RPMI8226 (cell line): Measurements from ENCODE around the gene FOXO1.
A peak's percentile ranks its signal among the peaks of the same experiment; 100 is the strongest.

Experiments
- DNase-seq: peaks from one replicate; pipeline ENCODE4 v3.0.0-alpha.2; 2015

FOXO1 gene

DNA sequence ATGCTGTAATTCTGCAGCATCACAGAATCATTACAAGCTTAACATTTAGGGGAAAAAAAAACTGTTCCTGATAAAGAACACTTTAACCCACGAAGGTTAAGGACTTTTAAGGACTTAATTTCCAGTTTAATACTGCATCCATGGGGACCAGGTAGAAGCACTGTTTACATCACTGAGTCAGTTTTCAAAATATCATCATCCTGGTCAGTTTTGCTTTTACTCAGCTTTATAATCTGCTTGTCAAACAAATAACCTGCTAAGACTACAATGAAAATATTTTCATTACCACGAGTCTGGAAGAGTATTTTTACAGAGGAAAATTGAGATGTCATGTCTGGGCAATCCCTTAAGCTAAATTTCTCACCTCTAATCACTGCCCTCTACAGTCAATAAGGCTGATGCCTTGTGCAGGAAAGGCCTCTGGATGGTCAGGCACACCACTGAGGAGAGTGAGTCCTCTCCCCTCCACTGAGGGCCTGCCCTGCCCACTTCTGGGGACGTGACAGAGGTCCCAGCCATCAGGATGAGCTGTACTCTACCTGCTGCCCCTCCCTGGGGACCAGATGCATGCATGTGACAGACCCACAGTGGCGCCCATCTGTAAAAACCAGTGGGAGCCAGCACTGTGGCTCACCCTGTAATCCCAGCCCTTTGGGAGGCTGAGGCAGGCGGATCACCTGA is 31.0 kb downstream of the FOXO1 start:
- DNase-seq = no peak

DNA sequence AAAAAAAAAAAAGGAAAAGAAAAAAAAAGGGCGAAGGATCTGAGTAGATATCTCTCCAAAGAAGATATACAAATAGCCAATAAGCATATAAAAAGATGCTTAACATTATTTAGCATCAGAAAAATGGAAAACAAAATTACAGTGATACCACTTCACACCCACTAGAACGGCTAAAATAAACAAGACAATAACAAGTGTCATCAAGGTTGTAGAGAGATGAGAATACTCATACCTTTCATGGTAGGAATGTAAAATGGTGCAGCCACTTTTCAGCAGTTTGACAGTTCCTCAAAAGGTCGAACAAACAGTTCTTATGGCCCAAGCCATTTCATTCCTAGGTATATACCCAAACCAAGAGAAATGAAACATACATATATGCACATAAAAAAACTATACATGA is 33.5 kb downstream of the FOXO1 start:
- no peak for DNase-seq

DNA sequence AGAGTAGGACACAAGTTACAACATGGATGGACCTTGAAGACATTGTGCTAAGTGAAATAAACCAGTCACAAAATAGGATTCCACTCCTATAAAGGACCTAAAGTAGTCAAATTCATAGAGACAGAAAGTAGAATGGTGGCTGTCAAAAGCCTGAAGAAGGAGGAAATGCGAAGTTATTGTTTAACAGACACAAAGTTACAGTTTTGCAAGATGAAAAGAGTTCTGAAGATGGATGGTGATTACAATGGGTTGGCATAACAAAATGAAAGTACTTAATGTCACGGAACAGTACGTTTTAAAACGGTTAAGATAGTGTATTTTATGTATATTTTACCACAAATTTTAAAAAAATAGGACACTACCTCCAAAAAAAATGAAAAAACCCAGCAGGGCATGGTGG is 34.8 kb downstream of the FOXO1 start:
- DNase-seq = no peak

DNA sequence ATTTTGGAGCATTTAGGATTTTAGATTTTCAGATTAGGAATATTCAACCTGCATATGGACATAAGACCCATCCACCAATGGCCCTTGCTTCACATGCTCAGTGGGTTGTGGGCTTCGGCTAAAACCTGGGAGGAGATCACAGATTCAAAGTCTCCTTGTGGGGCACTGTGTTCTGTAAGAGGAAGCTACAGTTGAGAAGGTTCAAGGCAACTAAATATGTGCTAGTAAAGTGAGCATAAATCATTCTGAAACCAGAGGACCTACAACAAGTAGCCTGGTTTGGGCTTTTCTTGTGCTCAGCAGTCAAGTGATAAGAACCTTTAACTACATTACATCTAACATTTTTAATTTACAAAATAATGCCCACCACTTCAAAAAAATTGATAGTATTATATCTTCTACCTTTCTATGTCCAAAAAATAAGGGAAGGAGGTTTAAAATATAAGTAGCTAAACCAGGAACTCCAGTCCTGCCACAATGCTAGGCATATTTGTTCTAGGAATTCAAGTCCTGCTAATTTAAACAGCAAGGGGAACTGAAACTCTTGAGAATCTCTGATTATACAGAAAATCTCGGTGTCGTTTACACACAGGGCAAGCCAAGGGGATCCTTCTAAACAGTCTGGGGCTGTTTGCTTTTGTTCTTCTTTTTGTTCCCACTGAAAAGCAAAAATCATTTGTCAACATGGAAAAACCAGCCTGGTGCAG is 36.6 kb downstream of the FOXO1 start:
- peak; percentile 63 for DNase-seq

DNA sequence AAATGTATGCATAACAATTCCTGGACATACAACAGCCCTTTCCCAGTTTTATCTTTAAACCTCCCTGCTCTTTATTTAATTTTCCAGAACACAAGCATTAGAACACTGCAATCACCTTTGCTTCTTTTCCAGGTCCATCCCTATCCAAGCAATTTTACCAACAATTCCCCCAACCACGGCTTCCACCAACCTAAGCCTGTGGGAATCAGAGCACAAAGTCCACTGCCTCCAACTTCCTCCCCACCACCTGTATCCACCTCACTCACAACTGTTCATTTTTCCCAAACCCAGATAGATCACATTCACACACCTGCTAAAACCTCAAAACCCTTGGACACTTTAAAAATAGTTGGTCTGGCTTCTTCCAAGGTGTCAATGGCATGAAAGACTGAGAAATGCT is 39.5 kb downstream of the FOXO1 start:
- no peak for DNase-seq

DNA sequence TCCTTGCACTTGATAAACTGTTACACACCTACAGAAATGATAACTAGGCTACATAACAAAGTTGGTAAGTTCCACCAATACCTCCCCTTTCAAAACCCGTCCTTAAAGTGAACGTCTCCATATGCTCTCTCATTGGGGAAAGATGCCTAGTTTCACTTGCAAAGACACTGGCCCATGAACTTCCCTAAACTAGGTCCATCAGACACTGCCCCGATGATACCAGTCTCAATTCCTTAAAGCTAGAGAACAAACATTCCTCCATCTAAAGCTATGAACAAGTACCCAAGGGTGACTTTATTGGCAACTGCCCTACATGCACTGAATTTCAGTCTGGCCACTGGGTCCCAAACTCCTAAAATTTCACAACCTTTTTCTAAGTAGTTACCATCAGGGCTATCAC is 39.9 kb downstream of the FOXO1 start:
- peak; percentile 22 for DNase-seq

DNA sequence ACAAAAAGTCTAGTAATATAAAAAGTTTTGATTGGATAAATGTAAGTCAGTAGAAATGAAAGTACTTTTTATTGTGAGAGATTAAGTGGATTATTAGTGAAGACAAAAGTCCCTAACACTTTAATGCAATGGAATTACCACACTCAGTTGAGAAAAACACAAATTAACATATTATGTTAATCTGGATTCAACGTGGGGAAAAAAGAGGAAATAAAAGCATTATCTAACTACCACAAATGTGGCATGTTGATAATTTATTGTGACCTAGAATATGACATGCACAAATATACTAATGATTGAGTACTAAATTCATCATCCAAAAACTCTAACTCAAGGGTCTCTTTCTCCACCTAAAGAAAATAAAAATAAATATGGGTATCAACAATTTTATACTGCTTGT is 41.5 kb downstream of the FOXO1 start:
- DNase-seq = no peak

DNA sequence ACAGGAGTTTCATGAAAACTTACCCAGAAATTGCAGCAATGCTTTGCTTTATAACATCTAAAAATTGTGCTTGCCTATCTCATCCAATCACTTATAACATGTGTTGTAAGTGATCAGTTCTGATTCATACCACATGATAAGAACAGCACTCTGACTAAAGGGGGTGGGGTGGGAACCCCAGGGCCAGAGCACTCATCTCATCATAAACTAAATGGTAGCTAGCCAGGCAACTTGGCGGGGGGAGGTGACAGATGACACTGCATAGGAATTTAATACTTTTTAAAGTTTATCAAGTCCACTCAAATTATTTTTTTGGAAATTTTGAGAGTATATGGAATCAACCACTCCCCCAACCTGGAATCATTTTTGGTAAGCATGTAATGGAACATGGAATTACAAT is 42.1 kb downstream of the FOXO1 start:
- DNase-seq = no peak

DNA sequence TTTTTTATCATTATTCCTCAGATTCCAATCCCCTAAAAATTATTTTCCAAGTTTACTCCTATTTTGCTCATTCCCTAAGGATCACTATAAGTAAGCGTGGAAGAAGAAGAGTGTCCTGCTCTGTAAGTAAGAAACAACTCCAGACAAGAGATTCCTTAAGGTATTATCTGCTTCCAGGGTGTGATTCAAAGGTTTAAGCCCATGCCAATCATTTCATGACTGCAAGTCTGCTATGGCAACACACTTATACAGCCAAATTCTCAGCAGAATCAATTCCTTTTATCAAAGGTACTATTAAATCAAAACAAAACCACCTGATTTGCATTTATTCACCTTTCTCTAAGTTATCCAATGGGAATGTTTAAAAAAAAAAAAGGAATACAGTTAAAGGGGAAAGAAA is 43.7 kb downstream of the FOXO1 start:
- DNase-seq = no peak

DNA sequence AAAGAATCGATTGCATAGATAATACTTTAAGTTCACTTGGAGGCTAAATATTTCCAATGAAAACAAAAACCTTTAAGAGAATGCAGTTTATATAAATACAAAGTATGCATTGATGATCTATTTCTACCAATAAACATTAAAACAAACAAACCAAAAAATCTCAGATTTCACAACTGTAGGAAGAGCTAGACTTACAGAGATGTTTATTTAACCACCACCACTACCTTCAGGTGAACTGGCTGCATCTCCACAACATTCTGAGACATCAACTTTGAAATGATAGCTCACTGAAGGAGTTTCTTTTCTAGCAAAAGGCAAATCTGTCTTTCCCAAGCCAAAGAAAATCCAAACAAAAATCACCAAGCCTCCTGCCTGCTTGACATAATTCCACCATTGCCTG is 44.2 kb downstream of the FOXO1 start:
- DNase-seq = no peak

DNA sequence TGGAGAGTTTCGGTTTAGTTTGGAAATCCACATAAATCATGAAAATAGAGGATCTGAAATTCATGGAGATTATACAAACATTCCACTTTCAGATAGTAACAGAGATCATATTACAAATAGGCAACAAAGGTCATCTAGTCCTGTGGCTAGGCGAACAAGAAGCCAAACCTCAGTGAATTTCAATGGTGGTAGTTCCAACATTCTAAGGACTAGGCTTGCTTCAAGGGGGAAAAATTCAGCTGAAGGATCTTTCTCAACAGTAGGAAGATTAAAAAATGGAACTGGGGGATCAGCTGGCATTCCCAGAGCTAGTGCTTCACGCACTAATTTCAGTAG is 47.0 kb downstream of the FOXO1 start:
- no peak for DNase-seq

DNA sequence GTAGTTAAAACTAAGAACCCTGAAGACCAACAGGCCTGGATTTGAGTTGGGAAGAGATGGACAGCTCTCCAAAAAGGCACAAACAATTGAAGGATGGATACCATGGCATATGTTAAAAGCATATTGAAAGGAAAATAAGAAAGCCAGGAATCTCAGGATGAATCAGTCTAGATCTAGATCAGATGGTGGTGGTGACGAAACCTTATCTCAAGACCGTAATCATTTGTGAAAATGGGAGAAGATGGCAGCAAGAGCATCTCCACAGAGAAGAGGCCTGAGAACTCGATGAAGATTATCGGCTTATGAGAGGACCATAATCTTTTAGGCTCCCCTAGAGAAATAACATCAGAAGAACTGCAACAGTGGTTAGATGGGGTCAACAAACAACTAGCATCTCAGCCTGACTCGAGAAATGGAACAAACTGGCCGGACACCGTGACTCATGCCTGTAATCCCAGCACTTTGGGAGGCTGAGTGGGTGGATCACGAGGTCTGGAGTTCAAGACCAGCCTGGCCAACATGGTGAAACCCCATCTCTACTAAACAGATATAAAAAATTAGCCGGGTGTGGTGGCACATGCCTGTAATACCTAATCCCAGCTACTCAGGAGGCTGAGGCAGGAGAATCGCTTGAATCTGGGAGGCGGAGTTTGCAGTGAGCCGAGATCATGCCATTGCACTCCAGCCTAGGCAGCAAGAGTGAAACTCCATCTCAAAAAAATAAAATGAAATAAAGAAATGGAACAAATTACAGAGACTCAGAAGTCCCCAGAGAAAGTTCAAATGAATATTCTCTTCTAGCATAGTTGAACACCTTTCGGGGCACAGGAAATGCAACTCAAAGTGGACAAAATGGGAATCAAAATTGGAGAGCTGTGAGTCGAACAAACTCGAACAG is 47.6 kb downstream of the FOXO1 start:
- DNase-seq = no peak

DNA sequence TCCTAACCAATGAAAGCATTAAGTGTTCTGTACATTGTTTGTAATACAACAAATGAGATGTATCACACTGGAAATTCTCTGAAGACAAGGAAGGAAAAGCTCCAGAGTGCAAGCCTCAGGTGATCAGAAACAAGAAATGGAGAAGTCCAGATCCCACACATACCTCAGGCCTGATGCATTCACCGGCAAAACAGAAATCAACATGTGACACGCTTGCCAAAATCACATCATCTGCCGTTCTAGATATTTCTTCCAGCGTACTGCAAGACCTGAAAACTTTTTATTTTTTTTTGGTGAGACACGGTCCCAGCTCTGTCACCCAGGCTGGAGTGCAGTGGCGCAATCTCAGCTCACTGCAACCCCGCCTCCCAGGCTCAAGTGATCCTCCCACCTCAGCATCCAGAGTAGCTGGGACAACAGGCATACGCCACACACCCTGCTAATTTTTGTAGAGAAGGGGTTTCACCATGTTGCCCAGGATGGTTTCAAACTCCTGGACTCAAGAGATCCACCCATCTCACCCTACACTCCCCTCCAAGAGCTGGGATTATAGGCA is 48.6 kb downstream of the FOXO1 start:
- no peak for DNase-seq

DNA sequence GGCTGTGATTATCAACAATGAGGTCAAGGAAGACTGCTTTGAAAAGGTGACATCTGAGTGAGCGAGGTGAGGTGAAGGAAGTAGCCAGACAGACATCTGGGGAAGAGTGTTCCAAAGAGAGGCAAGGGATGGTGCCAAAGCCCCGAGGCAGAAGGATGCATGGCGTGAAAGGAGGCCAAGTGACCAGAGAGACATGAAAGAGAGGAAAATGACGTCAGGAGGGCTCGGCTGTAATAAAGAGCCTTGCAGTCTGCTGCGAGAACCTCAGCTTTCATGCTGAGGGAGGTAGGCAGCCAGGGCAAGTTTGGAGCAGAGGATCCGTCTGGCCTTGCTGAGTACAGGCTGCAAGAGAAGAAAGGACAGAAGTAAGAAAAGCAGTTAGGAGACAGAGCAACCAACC is 50.8 kb downstream of the FOXO1 start:
- no peak for DNase-seq

DNA sequence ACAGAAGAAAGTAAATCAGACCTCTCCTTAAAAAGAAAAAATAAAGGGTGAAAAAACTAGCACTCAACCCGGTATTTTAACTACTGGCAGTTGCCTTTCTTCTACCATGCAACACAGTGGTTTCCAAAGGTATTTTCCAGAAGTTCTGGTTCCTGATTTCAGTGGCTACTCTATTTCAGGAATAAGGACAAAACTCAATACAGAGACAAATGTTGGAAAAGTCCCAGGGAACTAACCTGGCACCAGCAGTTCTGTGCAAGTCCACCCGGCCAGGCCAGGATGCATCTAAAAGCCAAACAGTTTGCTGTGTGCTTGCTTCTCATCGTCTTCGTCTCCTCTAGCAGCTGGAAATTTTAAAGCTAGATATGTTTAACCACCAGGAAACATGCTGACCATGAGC is 52.5 kb downstream of the FOXO1 start:
- no peak for DNase-seq

DNA sequence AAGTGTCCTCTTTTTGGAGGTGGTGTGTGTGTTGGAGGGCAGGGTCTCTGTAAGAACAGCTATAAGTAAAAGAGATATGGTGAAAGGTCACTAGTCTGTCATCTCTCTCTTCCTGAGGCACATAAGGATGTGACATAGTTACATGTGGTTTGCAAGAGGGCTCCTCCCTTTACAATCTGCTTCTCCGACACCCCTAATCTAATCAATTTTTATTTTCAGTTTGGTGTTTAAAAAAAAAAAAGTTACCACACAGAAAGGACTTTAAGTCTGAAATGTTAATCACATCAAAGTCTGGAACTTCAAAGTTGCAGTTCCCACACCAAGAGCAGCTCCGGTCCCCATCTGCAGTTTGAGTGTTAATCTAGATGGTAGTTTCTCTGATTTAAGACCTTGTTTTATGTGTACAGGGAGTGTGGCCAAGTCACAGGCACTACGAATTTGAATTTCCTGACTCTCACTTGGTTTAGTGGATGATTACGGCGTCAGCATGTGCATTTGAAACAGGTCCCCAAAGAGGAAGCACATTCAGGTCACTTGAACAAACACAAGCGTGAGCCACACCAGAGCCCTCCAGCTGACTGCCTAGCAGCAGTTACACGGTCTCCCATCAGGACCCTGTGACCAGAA is 53.1 kb downstream of the FOXO1 start:
- DNase-seq = no peak

DNA sequence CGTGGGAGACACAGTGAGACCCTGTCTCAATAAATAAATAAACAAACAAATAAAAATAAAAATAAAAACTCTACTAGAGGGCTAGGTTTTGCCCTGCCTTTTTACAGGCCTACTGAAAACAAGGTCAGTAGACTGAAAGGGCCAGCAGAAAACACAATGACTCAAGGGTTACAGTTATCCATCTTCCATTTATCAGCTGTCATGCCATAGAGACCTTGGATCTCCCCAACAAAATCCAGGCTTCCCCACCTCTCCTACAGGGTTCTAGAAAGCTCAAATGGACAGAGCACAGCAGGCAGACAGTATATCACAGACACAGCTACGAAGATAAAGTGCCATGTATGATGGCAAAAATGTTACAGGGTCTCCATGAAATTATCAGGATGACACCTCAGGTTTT is 54.4 kb downstream of the FOXO1 start:
- DNase-seq = no peak

DNA sequence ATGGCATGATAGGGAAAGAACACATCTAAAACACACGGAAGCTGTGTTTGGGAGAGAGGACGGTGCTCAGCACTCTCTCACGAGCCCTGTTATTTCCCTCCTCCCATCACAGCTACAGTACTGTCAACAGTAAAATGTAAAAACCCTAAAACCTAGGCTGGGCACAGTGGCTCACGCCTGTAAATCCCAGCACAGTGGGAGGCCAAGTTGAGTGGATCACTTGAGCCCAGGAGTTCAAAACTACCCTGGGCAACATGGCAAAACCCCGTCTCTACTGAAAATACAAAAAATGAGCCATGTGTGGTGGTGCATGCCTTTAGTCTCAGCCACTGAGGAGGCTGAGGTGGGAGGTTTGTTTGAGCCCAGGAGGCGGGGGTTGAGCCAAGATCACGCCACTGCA is 54.8 kb downstream of the FOXO1 start:
- no peak for DNase-seq

DNA sequence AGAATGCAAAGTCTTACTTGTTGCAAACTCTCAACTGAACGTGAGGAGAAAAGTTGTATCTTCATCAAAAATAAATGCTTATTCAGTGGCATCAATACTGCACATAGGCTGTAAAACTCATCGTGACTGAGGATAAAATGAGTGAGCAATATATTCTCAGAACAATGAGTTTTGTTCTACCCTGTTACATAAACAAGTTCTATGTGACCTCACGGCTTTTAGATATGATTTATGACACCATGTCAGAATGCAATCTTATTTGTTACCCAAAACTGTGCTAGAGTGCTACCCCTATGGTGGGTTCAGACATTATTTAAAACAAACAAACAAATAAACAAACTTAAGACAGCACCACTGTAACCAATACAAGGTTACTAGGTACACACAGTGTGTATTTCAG is 55.4 kb downstream of the FOXO1 start:
- no peak for DNase-seq

DNA sequence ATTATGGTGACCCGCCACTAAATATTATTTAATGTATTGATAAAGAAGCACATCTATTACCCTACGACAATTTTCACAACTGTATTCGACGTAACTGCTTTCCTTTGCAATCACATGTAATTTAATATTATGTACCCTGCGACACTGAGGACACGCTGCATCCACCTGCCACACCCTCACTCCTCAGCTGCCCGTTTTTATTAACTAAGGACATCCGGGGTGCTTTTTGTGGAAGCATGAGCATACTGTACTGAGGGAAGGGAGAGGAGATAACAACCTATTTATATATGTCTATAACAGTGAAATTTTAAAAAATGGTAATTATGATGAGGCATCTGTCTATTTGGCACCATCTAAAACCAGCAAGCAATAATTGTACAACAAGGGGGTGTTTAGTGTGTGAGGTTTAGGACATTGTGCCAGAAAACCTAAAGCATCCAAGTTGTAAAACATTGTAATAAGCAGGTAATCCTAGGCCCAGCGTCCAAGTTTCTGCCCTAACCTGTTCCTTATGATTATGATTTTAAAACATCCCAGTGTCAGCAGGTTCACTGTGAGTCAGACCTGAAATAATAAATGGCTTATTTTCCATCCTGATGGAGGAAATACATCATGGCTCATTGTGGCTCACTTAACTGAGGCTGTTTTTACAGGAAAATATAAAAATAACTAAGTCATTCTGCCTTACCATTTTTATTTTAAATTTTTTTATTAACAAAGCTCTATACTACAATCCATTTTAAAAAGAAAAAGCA is 56.3 kb downstream of the FOXO1 start:
- DNase-seq = no peak

DNA sequence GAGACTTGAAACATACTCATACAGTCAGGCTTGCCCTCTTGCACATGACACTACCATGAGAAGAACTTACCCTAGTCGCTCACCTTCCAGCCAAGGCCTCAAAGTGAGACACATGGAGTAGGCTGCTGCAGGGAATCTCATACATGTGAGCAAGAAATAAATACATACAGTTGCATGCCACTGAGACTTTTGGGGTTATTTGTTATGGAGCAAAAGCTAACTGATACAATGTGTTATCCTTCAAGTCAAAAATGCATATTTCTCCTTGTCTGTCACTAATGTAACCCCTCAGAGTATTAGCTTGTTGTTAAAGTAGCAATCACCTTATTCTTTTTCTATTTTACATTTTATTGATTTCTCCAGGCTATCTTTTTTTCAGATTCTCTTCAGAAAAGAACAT is 58.1 kb downstream of the FOXO1 start:
- DNase-seq = no peak

DNA sequence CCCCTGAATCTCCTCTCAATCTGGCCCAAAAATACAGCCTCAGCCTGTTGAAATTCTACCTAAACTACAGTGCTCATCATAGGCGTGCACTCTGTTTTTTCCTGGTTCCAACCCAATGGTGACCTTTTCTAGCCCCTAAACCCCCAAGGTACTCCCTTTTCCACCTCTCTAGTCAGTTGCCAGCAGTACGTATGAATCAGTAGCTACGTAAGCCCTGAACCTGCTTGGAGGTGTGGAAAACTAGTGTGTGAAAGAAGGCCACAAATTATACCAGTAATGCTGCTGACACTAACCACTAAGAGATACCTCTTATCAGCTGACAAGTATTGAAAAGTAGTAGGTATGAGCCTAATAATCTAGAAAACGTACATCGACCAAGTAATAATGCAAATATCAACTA is 60.9 kb downstream of the FOXO1 start:
- DNase-seq = no peak

DNA sequence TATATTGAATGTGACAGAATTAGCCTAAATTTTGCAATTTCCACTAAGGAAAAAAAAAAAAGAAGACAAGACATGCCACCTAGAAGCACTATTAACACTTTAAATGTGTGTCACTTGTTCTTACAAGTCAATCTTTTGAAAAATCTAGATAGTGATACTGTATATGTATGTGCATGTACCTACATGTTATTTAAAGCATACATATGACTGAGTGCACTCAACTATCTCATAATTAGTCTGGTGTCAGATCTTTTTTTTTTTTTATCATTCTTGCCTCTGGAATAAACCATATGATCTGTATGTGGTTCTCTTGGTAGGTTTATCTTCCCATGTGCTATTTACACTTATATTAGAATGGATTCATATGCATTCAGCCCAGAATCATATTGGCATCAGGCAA is 62.3 kb downstream of the FOXO1 start:
- DNase-seq = no peak
